ENCODE measurements around the gene FKBP10.
"Not testable (repeated sequence)": the region's sequence is repeated elsewhere in the genome, so short reads cannot be mapped to it uniquely, and the experiment has no call there.

The FKBP10 gene

GRCh38 chr17:41821776-41822175 is 9.0 kb downstream of the FKBP10 start:
- TF ChIP-seq CTCF (IDR thresholded peaks at IDR 0.05), result no peak
- DNase-seq (ENCODE audit: low spot score), result no peak
- H3K4me3 ChIP-seq, result no peak overlapping the region
- H3K27ac ChIP-seq, result no peak overlapping the region

GRCh38 chr17:41822216-41823140 is 9.7 kb downstream of the FKBP10 start:
- Histone ChIP-seq H3K4me3 (no peak overlapping the region), H3K27ac (no peak overlapping the region)
- DNase-seq (ENCODE audit: low spot score), result no peak
- no peak for TF ChIP-seq CTCF (IDR thresholded peaks at IDR 0.05)

GRCh38 chr17:41823141-41823524 is 10.3 kb downstream of the FKBP10 start:
- DNase-seq (ENCODE audit: low spot score), result no peak
- TF ChIP-seq CTCF (IDR thresholded peaks at IDR 0.05), result no peak
- H3K4me3 ChIP-seq, result no peak overlapping the region
- no peak overlapping the region for H3K27ac ChIP-seq

GRCh38 chr17:41823580-41823979 is 10.8 kb downstream of the FKBP10 start:
- H3K27ac ChIP-seq, result no peak overlapping the region
- no peak for DNase-seq (ENCODE audit: low spot score)
- TF ChIP-seq CTCF (IDR thresholded peaks at IDR 0.05), result no peak
- H3K4me3 ChIP-seq, result no peak overlapping the region

GRCh38 chr17:41824086-41824485 is 11.3 kb downstream of the FKBP10 start:
- TF ChIP-seq CTCF (IDR thresholded peaks at IDR 0.05), result no peak
- H3K27ac ChIP-seq, result no peak overlapping the region
- H3K4me3 ChIP-seq, result no peak overlapping the region
- no peak for DNase-seq (ENCODE audit: low spot score)

- no peak for DNase-seq (ENCODE audit: low spot score)
- Histone ChIP-seq H3K27ac (no peak overlapping the region), H3K4me3 (no peak overlapping the region)
- no peak for TF ChIP-seq CTCF (IDR thresholded peaks at IDR 0.05)
These were observed 12.5 kb downstream of the FKBP10 start for GRCh38 chr17:41825175-41825845.

- DNase-seq (ENCODE audit: low spot score); H3K4me3 ChIP-seq; H3K27ac ChIP-seq: not testable (repeated sequence)
These were observed 17.2 kb downstream of the FKBP10 start for GRCh38 chr17:41829961-41830360.
